ENCODE measurements around the gene KLF7.

The KLF7 gene

DNA sequence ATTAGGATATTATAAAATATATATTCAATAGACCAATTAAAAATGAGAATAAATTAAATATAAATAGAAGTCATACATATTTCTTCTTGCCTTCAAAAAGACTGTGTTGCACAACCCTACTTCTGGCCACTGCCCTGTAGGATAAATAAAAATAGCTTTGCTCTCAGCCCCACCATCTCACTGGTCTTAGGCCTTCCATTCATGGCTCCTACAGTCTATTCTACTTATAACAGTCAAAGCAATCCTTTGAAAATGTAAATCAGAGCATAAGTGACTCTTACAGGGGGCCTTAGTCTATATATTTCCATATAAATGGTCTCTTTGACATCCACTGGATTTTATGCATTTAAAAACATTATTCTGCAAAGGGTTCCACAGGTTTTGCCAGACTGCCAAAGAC, 72.9 kb downstream of the KLF7 start:
- H3K27me3 ChIP-seq (ENCODE audit: control insufficient read depth, insufficient read depth, low read length) = no peaks in the 10 kb centered on the region
- no peak overlapping the region for H3K9ac ChIP-seq (ENCODE audit: low read length)
- no peak overlapping the region for H3K4me3 ChIP-seq (ENCODE audit: low read length)
- no peaks in the 10 kb centered on the region for H3K36me3 ChIP-seq (ENCODE audit: control insufficient read depth, insufficient read depth, low read length)
- H3K4me1 ChIP-seq (ENCODE audit: control insufficient read depth, insufficient read depth, low read length) = peaks cover 4% of the 10 kb centered on the region
- H3K9me3 ChIP-seq (ENCODE audit: control insufficient read depth, low read length) = no peaks in the 10 kb centered on the region

DNA sequence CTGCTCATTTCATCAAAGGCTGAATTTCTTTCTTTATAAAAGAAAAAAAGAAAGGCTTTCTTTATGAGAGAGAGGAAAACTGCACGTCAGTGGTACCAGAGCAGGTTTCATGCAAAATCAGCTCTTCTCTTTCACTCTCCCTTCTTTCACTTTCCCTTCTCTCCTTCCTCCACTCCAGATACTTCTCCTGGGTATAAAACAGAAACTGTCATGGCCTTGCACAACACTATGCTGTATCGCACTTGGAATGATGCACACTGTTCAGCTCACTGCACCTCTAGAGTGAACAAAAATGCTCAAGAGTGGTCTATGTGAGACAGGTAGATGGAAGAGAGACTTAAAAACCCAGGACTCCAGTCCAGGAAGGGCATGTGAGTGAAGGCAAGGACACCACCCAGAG, 73.8 kb downstream of the KLF7 start:
- Histone ChIP-seq H3K36me3 (ENCODE audit: control insufficient read depth, insufficient read depth, low read length) (no peaks in the 10 kb centered on the region), H3K27me3 (ENCODE audit: control insufficient read depth, insufficient read depth, low read length) (no peaks in the 10 kb centered on the region), H3K9me3 (ENCODE audit: control insufficient read depth, low read length) (no peaks in the 10 kb centered on the region), H3K4me3 (ENCODE audit: low read length) (no peak overlapping the region), H3K9ac (ENCODE audit: low read length) (no peak overlapping the region), H3K4me1 (ENCODE audit: control insufficient read depth, insufficient read depth, low read length) (peaks cover 4% of the 10 kb centered on the region)

DNA sequence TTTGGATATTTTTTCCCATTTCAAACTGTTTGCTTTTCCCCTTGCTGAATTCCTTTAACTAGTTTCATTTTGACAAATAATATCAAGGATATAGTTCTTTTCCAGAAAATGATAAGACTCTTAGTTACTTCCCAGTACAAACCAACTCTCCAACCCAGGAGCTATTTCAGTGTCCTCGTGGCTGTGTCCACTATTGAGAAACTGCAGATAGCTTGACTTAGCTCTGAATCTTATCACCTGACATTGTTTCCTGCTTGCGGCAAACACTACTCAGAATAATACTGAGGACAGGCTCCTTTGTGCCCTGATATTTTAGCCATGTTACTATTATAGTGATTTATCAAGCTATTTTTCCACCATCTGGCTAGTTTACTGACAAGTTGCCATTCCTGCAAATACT, 74.6 kb downstream of the KLF7 start:
- peaks cover 4% of the 10 kb centered on the region for H3K4me1 ChIP-seq (ENCODE audit: control insufficient read depth, insufficient read depth, low read length)
- no peak overlapping the region for H3K9ac ChIP-seq (ENCODE audit: low read length)
- H3K9me3 ChIP-seq (ENCODE audit: control insufficient read depth, low read length) = no peaks in the 10 kb centered on the region
- no peaks in the 10 kb centered on the region for H3K27me3 ChIP-seq (ENCODE audit: control insufficient read depth, insufficient read depth, low read length)
- no peak overlapping the region for H3K4me3 ChIP-seq (ENCODE audit: low read length)
- no peaks in the 10 kb centered on the region for H3K36me3 ChIP-seq (ENCODE audit: control insufficient read depth, insufficient read depth, low read length)

- Histone ChIP-seq H3K9me3 (ENCODE audit: control insufficient read depth, low read length) (no peaks in the 10 kb centered on the region), H3K4me1 (ENCODE audit: control insufficient read depth, insufficient read depth, low read length) (peaks cover 4% of the 10 kb centered on the region), H3K4me3 (ENCODE audit: low read length) (no peak overlapping the region), H3K9ac (ENCODE audit: low read length) (no peak overlapping the region), H3K36me3 (ENCODE audit: control insufficient read depth, insufficient read depth, low read length) (no peaks in the 10 kb centered on the region), H3K27me3 (ENCODE audit: control insufficient read depth, insufficient read depth, low read length) (no peaks in the 10 kb centered on the region)
These were observed 75.4 kb downstream of the KLF7 start for GRCh38 chr2:207090389-207090788.

GRCh38 chr2:207088839-207089238, 76.9 kb downstream of the KLF7 start:
- Histone ChIP-seq H3K9me3 (ENCODE audit: control insufficient read depth, low read length) (no peaks in the 10 kb centered on the region), H3K4me3 (ENCODE audit: low read length) (no peak overlapping the region), H3K9ac (ENCODE audit: low read length) (no peak overlapping the region), H3K27me3 (ENCODE audit: control insufficient read depth, insufficient read depth, low read length) (no peaks in the 10 kb centered on the region), H3K36me3 (ENCODE audit: control insufficient read depth, insufficient read depth, low read length) (no peaks in the 10 kb centered on the region), H3K4me1 (ENCODE audit: control insufficient read depth, insufficient read depth, low read length) (peaks cover 4% of the 10 kb centered on the region)

DNA sequence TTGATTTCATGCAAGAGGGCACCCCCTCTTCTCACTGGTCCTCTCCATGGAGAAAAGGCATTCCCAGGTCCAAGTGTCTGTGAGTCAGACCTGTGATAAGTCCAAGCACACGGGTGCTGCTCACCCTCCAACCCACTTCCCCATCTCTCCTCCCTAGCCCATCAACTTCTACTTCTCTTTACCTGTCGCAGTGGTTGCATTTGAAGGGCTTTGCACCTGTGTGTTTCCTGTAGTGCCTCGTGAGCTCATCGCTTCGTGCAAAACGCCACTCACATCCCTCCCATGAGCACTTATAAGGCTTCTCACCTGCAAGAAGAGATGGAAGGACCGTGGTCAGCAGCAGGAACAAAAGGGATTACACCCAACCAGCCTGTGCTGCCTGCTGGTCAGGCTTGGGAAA, 77.5 kb downstream of the KLF7 start:
- Histone ChIP-seq H3K9ac (ENCODE audit: low read length) (no peak overlapping the region), H3K4me3 (ENCODE audit: low read length) (no peak overlapping the region), H3K27me3 (ENCODE audit: control insufficient read depth, insufficient read depth, low read length) (no peaks in the 10 kb centered on the region), H3K9me3 (ENCODE audit: control insufficient read depth, low read length) (no peaks in the 10 kb centered on the region), H3K4me1 (ENCODE audit: control insufficient read depth, insufficient read depth, low read length) (peaks cover 4% of the 10 kb centered on the region), H3K36me3 (ENCODE audit: control insufficient read depth, insufficient read depth, low read length) (no peaks in the 10 kb centered on the region)

DNA sequence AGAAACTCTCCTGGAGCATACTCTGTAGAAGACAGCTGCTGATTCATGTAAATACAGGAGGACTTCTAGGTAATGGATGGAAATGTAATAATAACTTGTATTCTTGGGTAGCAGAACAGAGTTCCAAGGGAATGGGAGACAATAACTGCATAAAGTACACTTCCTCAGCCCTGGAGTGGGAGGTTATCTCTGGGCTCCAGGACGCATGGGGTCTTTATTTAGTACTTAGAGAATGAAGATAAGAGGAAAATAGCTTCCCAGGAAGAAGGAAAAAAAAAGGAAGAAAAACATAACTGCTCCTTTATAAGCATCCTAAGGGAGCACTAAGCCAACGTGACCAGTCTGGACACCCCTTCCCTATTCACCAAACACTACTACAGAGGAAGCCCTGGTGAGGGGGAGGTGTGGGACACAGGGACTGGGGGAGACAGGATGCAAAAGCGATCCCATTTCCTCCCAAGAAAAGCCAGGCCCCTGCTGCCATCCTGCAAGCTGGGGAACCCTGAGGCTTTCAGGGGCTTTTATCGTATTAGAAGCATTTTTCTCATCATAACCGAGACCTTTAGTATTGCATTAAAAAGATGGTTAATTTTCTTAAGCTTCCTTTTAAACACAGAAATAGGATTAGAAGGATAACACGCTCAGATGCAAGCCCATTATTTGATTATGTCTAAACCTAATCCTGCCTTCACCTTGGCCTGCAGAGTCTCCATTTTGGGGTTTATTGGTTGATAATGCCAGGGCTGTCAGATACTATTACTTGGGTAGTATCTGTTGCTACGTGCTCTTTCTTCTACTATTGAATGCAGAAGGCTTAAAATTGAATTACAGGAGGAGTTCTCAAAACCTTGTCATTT, 78.5 kb downstream of the KLF7 start:
- no peaks in the 10 kb centered on the region for H3K9me3 ChIP-seq (ENCODE audit: control insufficient read depth, low read length)
- H3K4me1 ChIP-seq (ENCODE audit: control insufficient read depth, insufficient read depth, low read length) = peaks cover 14% of the 10 kb centered on the region
- no peak overlapping the region for H3K9ac ChIP-seq (ENCODE audit: low read length)
- no peaks in the 10 kb centered on the region for H3K27me3 ChIP-seq (ENCODE audit: control insufficient read depth, insufficient read depth, low read length)
- no peak overlapping the region for H3K4me3 ChIP-seq (ENCODE audit: low read length)
- H3K36me3 ChIP-seq (ENCODE audit: control insufficient read depth, insufficient read depth, low read length) = no peaks in the 10 kb centered on the region

DNA sequence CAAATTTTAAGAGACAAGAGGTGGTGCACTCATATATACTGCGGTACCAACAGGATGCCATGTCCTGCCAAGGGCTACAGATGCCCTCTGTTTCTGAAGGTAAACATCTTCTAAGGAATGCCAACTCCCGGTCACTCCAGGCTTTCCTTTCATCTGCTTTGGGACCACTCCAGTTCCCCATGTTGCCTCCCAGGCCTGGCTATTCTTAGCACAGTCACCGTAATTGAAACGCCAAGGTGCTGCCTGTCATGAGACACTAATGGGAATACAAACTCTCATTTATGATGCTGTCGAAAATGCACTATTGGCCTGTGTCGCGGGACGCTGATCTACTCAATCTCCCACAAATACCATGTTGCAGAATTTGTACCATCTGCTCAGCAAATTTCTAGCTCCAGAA, 79.6 kb downstream of the KLF7 start:
- no peaks in the 10 kb centered on the region for H3K9me3 ChIP-seq (ENCODE audit: control insufficient read depth, low read length)
- no peaks in the 10 kb centered on the region for H3K27me3 ChIP-seq (ENCODE audit: control insufficient read depth, insufficient read depth, low read length)
- no peaks in the 10 kb centered on the region for H3K36me3 ChIP-seq (ENCODE audit: control insufficient read depth, insufficient read depth, low read length)
- peaks cover 15% of the 10 kb centered on the region for H3K4me1 ChIP-seq (ENCODE audit: control insufficient read depth, insufficient read depth, low read length)
- H3K9ac ChIP-seq (ENCODE audit: low read length) = no peak overlapping the region
- no peak overlapping the region for H3K4me3 ChIP-seq (ENCODE audit: low read length)

DNA sequence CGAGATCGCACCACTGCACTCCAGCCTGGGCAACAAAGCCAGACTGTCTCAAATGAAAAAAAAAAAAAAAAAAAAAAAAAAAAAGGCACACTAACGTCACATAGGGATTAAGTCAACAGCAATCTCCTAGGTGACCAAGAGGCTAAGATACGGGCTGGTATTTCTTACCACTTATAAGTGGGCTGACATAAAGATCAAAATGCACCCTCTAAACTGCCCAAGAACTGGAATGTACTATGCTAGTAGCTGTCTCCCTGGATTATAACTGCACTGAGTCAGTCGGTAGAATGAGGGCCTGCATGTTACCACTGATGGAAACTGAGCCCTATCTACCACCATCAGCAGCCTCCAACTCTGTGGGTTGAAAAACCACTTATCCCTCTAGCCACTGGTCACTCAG, 80.6 kb downstream of the KLF7 start:
- H3K4me1 ChIP-seq (ENCODE audit: control insufficient read depth, insufficient read depth, low read length) = peaks cover 15% of the 10 kb centered on the region
- H3K9ac ChIP-seq (ENCODE audit: low read length) = no peak overlapping the region
- H3K9me3 ChIP-seq (ENCODE audit: control insufficient read depth, low read length) = no peaks in the 10 kb centered on the region
- H3K27me3 ChIP-seq (ENCODE audit: control insufficient read depth, insufficient read depth, low read length) = no peaks in the 10 kb centered on the region
- no peak overlapping the region for H3K4me3 ChIP-seq (ENCODE audit: low read length)
- no peaks in the 10 kb centered on the region for H3K36me3 ChIP-seq (ENCODE audit: control insufficient read depth, insufficient read depth, low read length)

DNA sequence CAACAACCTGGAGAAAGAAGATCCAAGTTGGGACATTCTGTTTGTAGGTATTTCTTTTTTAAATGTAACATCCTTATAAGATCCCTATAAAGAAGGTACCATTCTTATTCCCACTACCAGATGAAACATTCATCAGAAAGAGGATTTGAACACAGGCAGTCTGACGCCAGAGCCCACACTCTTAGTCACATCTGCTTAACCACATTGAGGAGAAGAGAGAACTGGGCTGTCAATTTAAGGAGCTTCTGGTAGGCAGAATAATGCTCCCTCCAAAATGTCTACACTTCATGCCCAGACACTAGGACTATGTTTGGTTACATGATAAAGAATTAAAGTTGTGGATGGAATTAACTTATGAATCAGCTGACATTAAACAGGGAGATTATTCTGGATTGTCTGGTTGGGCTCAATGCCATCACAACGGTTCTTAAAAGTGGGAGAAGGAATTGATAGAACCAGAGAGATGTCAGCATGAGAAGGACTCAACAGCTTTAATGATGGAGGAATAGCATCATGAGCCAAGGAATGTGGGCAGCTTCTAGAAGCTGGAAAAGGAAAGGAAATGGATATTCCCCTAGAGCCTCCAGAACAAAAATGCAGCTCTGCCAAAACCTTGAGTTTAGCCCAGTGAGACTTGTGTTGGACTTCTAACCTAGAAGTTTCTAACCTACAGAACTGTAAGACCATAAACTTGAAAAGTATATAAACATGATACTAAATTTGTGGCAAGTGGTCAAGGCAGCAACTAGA, 82.2 kb downstream of the KLF7 start:
- H3K9me3 ChIP-seq (ENCODE audit: control insufficient read depth, low read length) = no peaks in the 10 kb centered on the region
- no peaks in the 10 kb centered on the region for H3K36me3 ChIP-seq (ENCODE audit: control insufficient read depth, insufficient read depth, low read length)
- H3K27me3 ChIP-seq (ENCODE audit: control insufficient read depth, insufficient read depth, low read length) = no peaks in the 10 kb centered on the region
- peaks cover 15% of the 10 kb centered on the region for H3K4me1 ChIP-seq (ENCODE audit: control insufficient read depth, insufficient read depth, low read length)
- H3K4me3 ChIP-seq (ENCODE audit: low read length) = no peak overlapping the region
- H3K9ac ChIP-seq (ENCODE audit: low read length) = no peak overlapping the region

GRCh38 chr2:207082619-207083018, 83.1 kb downstream of the KLF7 start:
- H3K9ac ChIP-seq (ENCODE audit: low read length) = no peak overlapping the region
- H3K9me3 ChIP-seq (ENCODE audit: control insufficient read depth, low read length) = no peaks in the 10 kb centered on the region
- no peaks in the 10 kb centered on the region for H3K36me3 ChIP-seq (ENCODE audit: control insufficient read depth, insufficient read depth, low read length)
- H3K4me3 ChIP-seq (ENCODE audit: low read length) = no peak overlapping the region
- H3K27me3 ChIP-seq (ENCODE audit: control insufficient read depth, insufficient read depth, low read length) = no peaks in the 10 kb centered on the region
- H3K4me1 ChIP-seq (ENCODE audit: control insufficient read depth, insufficient read depth, low read length) = peaks cover 15% of the 10 kb centered on the region

GRCh38 chr2:207078186-207078798, 87.5 kb downstream of the KLF7 start:
- no peaks in the 10 kb centered on the region for H3K36me3 ChIP-seq (ENCODE audit: control insufficient read depth, insufficient read depth, low read length)
- peaks cover 22% of the 10 kb centered on the region for H3K4me1 ChIP-seq (ENCODE audit: control insufficient read depth, insufficient read depth, low read length)
- no peak overlapping the region for H3K9ac ChIP-seq (ENCODE audit: low read length)
- H3K4me3 ChIP-seq (ENCODE audit: low read length) = no peak overlapping the region
- no peaks in the 10 kb centered on the region for H3K9me3 ChIP-seq (ENCODE audit: control insufficient read depth, low read length)
- no peaks in the 10 kb centered on the region for H3K27me3 ChIP-seq (ENCODE audit: control insufficient read depth, insufficient read depth, low read length)
